Spleen (tissue), 11 donors: ENCODE measurements around the gene MBNL2. TPM values are rescaled to one million over a fixed set of nuclear protein-coding genes. Genes with fewer than 3 reads are reported as not detected.

Experiments
- DNase-seq: peaks from one replicate; pipeline ENCODE4 v3.0.0-alpha.2; 2020
- H3K27ac ChIP-seq, 8 donors: fragments of 200-600 bp; sonication (generic) in 7 of 8; 1 replicate in 4 of 8; 2 replicates in 4 of 8; pipeline versions ENCODE4 v1.5.0 to v1.8.0; 2016 to 2021; ENCODE audit warnings: inconsistent platforms in 4 of 8, mild to moderate bottlenecking in 4 of 8, moderate library complexity in 1 of 8
- H3K27me3 ChIP-seq, 7 donors: fragments of 200-600 bp; sonication (generic) in 6 of 7; replicated peaks in 1 of 7; 1 replicate in 4 of 7; 2 replicates in 3 of 7; pipeline versions ENCODE4 v1.5.0 to v1.8.0; 2016 to 2021; ENCODE audit warnings: inconsistent platforms in 3 of 7, mild to moderate bottlenecking in 1 of 7
- H3K36me3 ChIP-seq, 6 donors: fragments of 200-600 bp; sonication (generic) in 5 of 6; 1 replicate in 4 of 6; 2 replicates in 2 of 6; pipeline versions ENCODE4 v1.5.0 to v1.8.0; 2016 to 2021; ENCODE audit warnings: inconsistent platforms in 2 of 6
- H3K4me1 ChIP-seq, 6 donors: fragments of 200-600 bp; sonication (generic) in 5 of 6; 1 replicate in 3 of 6; 2 replicates in 3 of 6; pipeline versions ENCODE4 v1.5.0 to v1.8.0; 2016 to 2021; ENCODE audit warnings: inconsistent platforms in 3 of 6
- H3K4me3 ChIP-seq, 8 donors: fragments of 200-600 bp; sonication (generic) in 7 of 8; 1 replicate in 4 of 8; 2 replicates in 4 of 8; pipeline versions ENCODE4 v1.5.0 to v1.8.0; 2016 to 2021; ENCODE audit warnings: inconsistent platforms in 4 of 8, mild to moderate bottlenecking in 4 of 8, moderate library complexity in 2 of 8
- H3K9me3 ChIP-seq, 8 donors: fragments of 200-600 bp; sonication (generic) in 7 of 8; 1 replicate in 4 of 8; 2 replicates in 4 of 8; pipeline versions ENCODE4 v1.5.0 to v1.8.0; 2016 to 2021; ENCODE audit warnings: inconsistent platforms in 4 of 8
- POLR2A ChIP-seq, 3 donors: fragments of 450-650 bp; IDR thresholded peaks; one replicate each; pipeline ENCODE4 v1.5.1; 2017; ENCODE audit warnings: antibody characterized with exemption in 3 of 3, mild to moderate bottlenecking in 1 of 3
- POLR2AphosphoS5 ChIP-seq, 3 donors: sonication (generic); formaldehyde crosslinking; IDR thresholded peaks; one replicate each; pipeline ENCODE4 v1.5.1; 2017; ENCODE audit warnings: antibody characterized with exemption in 3 of 3
- WGBS, 5 donors: extraction: QIAGEN DNeasy Blood & Tissue Kit in 3 of 5; methylation state at CpG; one replicate each; pipeline versions ENCODE4 v1.1.5 to v1.1.7; 2013 to 2018; 5-methylcytosine and 5-hydroxymethylcytosine counted together
- intact Hi-C: fragments of 100-400 bp; cut with DNase I; formaldehyde crosslinking; loops from one replicate; pipeline ENCODE4 v1.15.0; 2023; ENCODE audit warnings: low total_unique reads
- polyA plus RNA-seq, 3 donors: library from polyadenylated mRNA; stranded (reverse); fragments of 200-250 nt; gene quantifications; one replicate each; pipeline ENCODE4 v1.2.1, GENCODE V29; 2013
- total RNA-seq, 7 donors: library from RNA; depleted of rRNA in 3 of 7; stranded (reverse); fragments of >200 nt in 3 of 7; fragmentation: NEBNext Ultra II Directional in 4 of 7; extraction: Animal tissue kit (Norgen Biotek cat#: 25700) in 4 of 7; gene quantifications; one replicate each; pipeline versions ENCODE4 v1.1.0 to v1.2.1, GENCODE V29; 2016 to 2021
- TF ChIP-seq, protein P1 (sequence below), 11 experiments: fragments of 200-600 bp in 7 of 11; fragments of 450-650 bp in 4 of 11; sonication (generic) in 4 of 11; IDR thresholded peaks in 8 of 11; conservative IDR thresholded peaks in 3 of 11; 1 replicate in 7 of 11; 2 replicates in 4 of 11; pipeline versions ENCODE4 v1.4.0 to v1.8.0; 2016 to 2021; ENCODE audit warnings: antibody characterized with exemption in 11 of 11, inconsistent platforms in 4 of 11, mild to moderate bottlenecking in 1 of 11
- donor health status: healthy with polysubstance abuse.
- donor health status: DM: no; HTN: no; CAD: no; lungs with moderate emphysema.
- donor health status: DM: no; HTN: no; CAD: no.
- donor health status: Bipolar disorder and iron deficiency.
- donor health status: healthy.
- donor health status: DM: no; HTN: no; CAD: no.
- donor health status: DM: yes; HTN: yes; CAD: no.

The MBNL2 gene
- total and polyA plus RNA-seq, 10 donors: 7.0 to 56.3 (median 31.1) TPM

DNA sequence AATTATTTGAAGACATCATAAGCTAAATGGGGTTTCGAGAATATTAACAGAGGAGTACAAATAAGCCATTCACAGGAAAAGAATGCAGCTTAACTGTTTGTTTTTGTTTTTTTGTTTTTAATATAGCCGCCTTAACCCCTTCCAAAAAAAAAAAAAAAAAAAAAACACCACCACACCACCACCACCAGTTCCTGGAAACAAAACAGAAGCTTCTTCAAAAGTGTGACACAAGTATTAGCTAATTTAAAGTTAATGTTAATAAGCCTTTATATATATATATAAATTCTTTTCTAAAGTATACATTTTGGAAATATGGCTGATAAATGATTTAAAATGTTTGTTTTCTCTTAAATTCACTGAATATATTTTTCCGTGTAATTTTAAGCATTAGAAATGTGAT lies 213.2 kb downstream of the MBNL2 start:
- Histone ChIP-seq H3K27me3 (no peaks in the 10 kb centered on the region), H3K4me3 (peak overlapping the region; percentile 37 to 81 (median 66)), H3K27ac (peak overlapping the region in 5 of 8 donors; percentile 43 to 100 (median 100)), H3K9me3 (no peaks in the 10 kb centered on the region), H3K36me3 (no peaks in the 10 kb centered on the region), H3K4me1 (peaks cover 7 to 80% (median 52%) of the 10 kb centered on the region in 6 donors)
- intact Hi-C loops: loop anchor here (10.0 kb wide), 1 partner anchor 219 kb away; no protein-coding TSS in a partner anchor
- WGBS, 5 donors: 33 to 58% (median 40%) methylated on average over 3 of the region's 3 CpGs
- no peak for TF ChIP-seq POLR2A (IDR thresholded peaks at IDR 0.05)
- TF ChIP-seq, protein P1, sequence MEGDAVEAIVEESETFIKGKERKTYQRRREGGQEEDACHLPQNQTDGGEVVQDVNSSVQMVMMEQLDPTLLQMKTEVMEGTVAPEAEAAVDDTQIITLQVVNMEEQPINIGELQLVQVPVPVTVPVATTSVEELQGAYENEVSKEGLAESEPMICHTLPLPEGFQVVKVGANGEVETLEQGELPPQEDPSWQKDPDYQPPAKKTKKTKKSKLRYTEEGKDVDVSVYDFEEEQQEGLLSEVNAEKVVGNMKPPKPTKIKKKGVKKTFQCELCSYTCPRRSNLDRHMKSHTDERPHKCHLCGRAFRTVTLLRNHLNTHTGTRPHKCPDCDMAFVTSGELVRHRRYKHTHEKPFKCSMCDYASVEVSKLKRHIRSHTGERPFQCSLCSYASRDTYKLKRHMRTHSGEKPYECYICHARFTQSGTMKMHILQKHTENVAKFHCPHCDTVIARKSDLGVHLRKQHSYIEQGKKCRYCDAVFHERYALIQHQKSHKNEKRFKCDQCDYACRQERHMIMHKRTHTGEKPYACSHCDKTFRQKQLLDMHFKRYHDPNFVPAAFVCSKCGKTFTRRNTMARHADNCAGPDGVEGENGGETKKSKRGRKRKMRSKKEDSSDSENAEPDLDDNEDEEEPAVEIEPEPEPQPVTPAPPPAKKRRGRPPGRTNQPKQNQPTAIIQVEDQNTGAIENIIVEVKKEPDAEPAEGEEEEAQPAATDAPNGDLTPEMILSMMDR (IDR thresholded peaks at IDR 0.05 in 8 of 11, conservative IDR thresholded peaks at IDR 0.05 in 3 of 11): no peak
- DNase-seq: no peak

DNA sequence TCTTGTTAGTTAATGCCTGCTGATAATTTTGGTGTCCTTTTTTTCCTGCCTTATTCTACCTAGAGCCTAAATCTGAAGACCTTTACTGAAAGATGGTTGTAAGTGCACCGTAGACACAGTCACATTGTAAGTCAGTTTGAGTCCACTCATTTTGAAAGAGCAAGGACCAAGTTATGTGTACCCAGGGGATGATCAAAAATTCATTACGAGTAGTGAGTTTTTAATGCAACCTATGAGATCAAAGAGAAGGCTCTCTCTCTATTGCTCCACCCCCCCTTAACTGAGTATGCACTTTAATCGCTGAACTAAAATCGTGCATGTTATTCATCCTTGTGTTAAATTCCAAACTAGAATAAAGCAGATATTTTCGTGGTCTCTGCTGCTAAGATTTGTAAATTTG lies 213.7 kb downstream of the MBNL2 start:
- Histone ChIP-seq H3K4me1 (peaks cover 7 to 81% (median 54%) of the 10 kb centered on the region in 6 donors), H3K27ac (peak overlapping the region in 4 of 8 donors; percentile 15 to 100 (median 26)), H3K9me3 (no peaks in the 10 kb centered on the region), H3K36me3 (no peaks in the 10 kb centered on the region), H3K27me3 (no peaks in the 10 kb centered on the region), H3K4me3 (peak overlapping the region in 7 of 8 donors; percentile 20 to 81 (median 64))
- TF ChIP-seq POLR2A (IDR thresholded peaks at IDR 0.05) (no peak), POLR2AphosphoS5 (IDR thresholded peaks at IDR 0.05) (no peak)
- TF ChIP-seq, protein P1 (IDR thresholded peaks at IDR 0.05 in 8 of 11, conservative IDR thresholded peaks at IDR 0.05 in 3 of 11): no peak
- 32 to 48% (median 43%) methylated on average over 5 of the region's 5 CpGs for WGBS, 5 donors
- intact Hi-C loops: loop anchor here (10.0 kb wide), 1 partner anchor 219 kb away; no protein-coding TSS in a partner anchor
- DNase-seq: no peak

DNA sequence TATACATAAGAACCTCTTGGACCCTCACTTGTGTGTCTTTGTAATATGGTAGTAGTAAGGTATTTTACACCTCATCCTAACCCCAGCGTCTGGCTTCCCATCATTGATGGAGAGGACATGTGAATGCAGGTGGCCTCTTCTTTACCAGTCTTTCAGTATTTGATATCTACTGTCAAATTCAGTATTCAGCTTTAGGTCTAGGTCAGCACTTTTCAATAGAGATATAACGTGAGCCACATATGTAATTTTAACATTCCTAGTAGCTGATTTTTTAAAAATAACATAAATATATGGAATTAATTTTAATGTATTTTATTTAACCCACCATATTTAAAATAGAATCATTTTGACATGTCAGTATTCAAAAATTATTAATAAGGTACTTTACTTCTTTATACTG lies 214.7 kb downstream of the MBNL2 start:
- intact Hi-C loops: loop anchor here (10.0 kb wide), 1 partner anchor 218 kb away; no protein-coding TSS in a partner anchor
- 74 to 82% (median 79%) methylated on average over 2 of the region's 2 CpGs for WGBS, 5 donors
- Histone ChIP-seq H3K4me1 (peaks cover 4 to 81% (median 53%) of the 10 kb centered on the region in 6 donors), H3K9me3 (no peaks in the 10 kb centered on the region), H3K4me3 (peak overlapping the region in 4 of 8 donors; percentile 59 to 81 (median 68)), H3K27me3 (no peaks in the 10 kb centered on the region), H3K36me3 (no peaks in the 10 kb centered on the region), H3K27ac (no peak overlapping the region)
- TF ChIP-seq, protein P1 (IDR thresholded peaks at IDR 0.05 in 8 of 11, conservative IDR thresholded peaks at IDR 0.05 in 3 of 11): no peak
- TF ChIP-seq POLR2AphosphoS5 (IDR thresholded peaks at IDR 0.05) (no peak), POLR2A (IDR thresholded peaks at IDR 0.05) (no peak)
- no peak for DNase-seq

DNA sequence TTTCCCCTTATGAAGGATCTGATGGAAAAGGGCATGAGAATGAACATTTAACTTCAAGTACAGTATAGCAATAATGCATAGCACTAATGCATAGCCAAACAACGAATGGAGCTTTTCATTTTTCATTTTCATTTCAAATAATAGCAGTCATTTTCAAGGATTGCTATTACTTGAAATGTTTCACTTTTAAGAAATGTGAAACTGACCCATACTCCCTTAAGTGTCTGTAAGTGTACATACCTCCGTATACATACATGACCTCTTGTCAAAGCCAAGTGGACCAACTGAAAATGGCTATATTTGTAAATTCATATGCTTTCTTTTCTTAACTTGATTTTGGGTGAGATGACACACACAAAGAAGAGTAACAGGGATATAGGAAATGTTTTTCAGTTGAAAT lies 215.6 kb downstream of the MBNL2 start:
- no peak for DNase-seq
- Histone ChIP-seq H3K4me1 (peaks cover 0 to 77% (median 48%) of the 10 kb centered on the region in 6 donors), H3K9me3 (no peaks in the 10 kb centered on the region), H3K27ac (no peak overlapping the region), H3K4me3 (no peak overlapping the region), H3K36me3 (peaks cover 0 to 4% (median 0%) of the 10 kb centered on the region in 6 donors), H3K27me3 (no peaks in the 10 kb centered on the region)
- TF ChIP-seq, protein P1 (IDR thresholded peaks at IDR 0.05 in 8 of 11, conservative IDR thresholded peaks at IDR 0.05 in 3 of 11): no peak
- no peak for TF ChIP-seq POLR2A (IDR thresholded peaks at IDR 0.05)
- TF ChIP-seq POLR2AphosphoS5 (IDR thresholded peaks at IDR 0.05): no peak
- WGBS, 5 donors: 56 to 76% (median 64%) methylated on average over 2 of the region's 2 CpGs
- intact Hi-C loops: loop anchor here (10.0 kb wide), 1 partner anchor 217 kb away; no protein-coding TSS in a partner anchor
